G401 (cell line): ENCODE data around the gene CDH6. TPM values are rescaled to one million over a fixed set of nuclear protein-coding genes. Genes with fewer than 3 reads are reported as not detected.

Experiments
- DNase-seq: peaks from one replicate; pipeline ENCODE4 v3.0.0-alpha.2; 2015; ENCODE audit warnings: low spot score
- in situ Hi-C: cut with HindIII; loops from 2 replicates; pipeline ENCODE4 v1.10.0; 2016; ENCODE audit warnings: low sequenced_read_pairs, mixed read lengths
- total RNA-seq: library from RNA; depleted of rRNA; stranded (reverse); fragments of >200 nt; shearing (Covaris generic); gene quantifications from 2 replicates; pipeline ENCODE4 v1.2.3, GENCODE V29; 2014; rRNA removed

The CDH6 gene
- 0.43 and 0.58 TPM in 2 replicates for total RNA-seq

GRCh38 chr5:31193591-31194467, at the start of gene CDH6:
CDH6 (plus strand) TSS chr5:31193686; CDS start chr5:31267474, 73,788 bp downstream.
- in situ Hi-C loops, result no loop called here
- peak; percentile 42 for DNase-seq

GRCh38 chr5:31144364-31144763, 49.1 kb upstream of the CDH6 start:
- in situ Hi-C loops, result no loop called here
- no peak for DNase-seq

- in situ Hi-C loops, result no loop called here
These were observed 44.5 kb upstream of the CDH6 start for GRCh38 chr5:31148959-31149475.

GRCh38 chr5:31153521-31153920, 40.0 kb upstream of the CDH6 start:
- no peak for DNase-seq
- in situ Hi-C loops, result no loop called here

More at GRCh38 chr5:31148959-31149475, 44.5 kb upstream of the CDH6 start:
- DNase-seq, result no peak

- no peak for DNase-seq
- in situ Hi-C loops, result no loop called here
These were observed 36.8 kb upstream of the CDH6 start for GRCh38 chr5:31156631-31157160.

- in situ Hi-C loops, result no loop called here
- no peak for DNase-seq
These were observed 35.8 kb upstream of the CDH6 start for GRCh38 chr5:31157720-31158119.

GRCh38 chr5:31158686-31159085, 34.8 kb upstream of the CDH6 start:
- in situ Hi-C loops, result no loop called here

GRCh38 chr5:31161781-31162181, 31.7 kb upstream of the CDH6 start:
- in situ Hi-C loops, result no loop called here
- DNase-seq, result no peak

More at GRCh38 chr5:31158686-31159085, 34.8 kb upstream of the CDH6 start:
- no peak for DNase-seq

- in situ Hi-C loops, result no loop called here
These were observed 27.8 kb upstream of the CDH6 start for GRCh38 chr5:31165729-31166128.

GRCh38 chr5:31169379-31169778, 24.1 kb upstream of the CDH6 start:
- DNase-seq, result no peak
- in situ Hi-C loops, result no loop called here

More at GRCh38 chr5:31165729-31166128, 27.8 kb upstream of the CDH6 start:
- no peak for DNase-seq

- in situ Hi-C loops, result no loop called here
- DNase-seq, result no peak
These were observed 20.6 kb upstream of the CDH6 start for GRCh38 chr5:31172881-31173280.

- DNase-seq, result no peak
- in situ Hi-C loops, result no loop called here
These were observed 19.9 kb upstream of the CDH6 start for GRCh38 chr5:31173614-31174013.

GRCh38 chr5:31181376-31181987, 12.0 kb upstream of the CDH6 start:
- DNase-seq, result peak; percentile 59
- in situ Hi-C loops, result no loop called here

- in situ Hi-C loops, result no loop called here
- peak; percentile 86 for DNase-seq
These were observed 11.3 kb upstream of the CDH6 start for GRCh38 chr5:31182136-31182535.

- in situ Hi-C loops, result no loop called here
- no peak for DNase-seq
These were observed 7.5 kb upstream of the CDH6 start for GRCh38 chr5:31185951-31186350.

GRCh38 chr5:31186672-31187267, 6.7 kb upstream of the CDH6 start:
- in situ Hi-C loops, result no loop called here
- peak; percentile 57 for DNase-seq

GRCh38 chr5:31187591-31187990, 5.9 kb upstream of the CDH6 start:
- in situ Hi-C loops, result no loop called here
- no peak for DNase-seq

- in situ Hi-C loops, result no loop called here
- no peak for DNase-seq
These were observed 1.0 kb upstream of the CDH6 start for GRCh38 chr5:31192442-31192841.

GRCh38 chr5:31193116-31193515, 370 bp upstream of the CDH6 start:
- DNase-seq, result no peak
- in situ Hi-C loops, result no loop called here

- peak; percentile 12 for DNase-seq
- in situ Hi-C loops, result no loop called here
These were observed 955 bp downstream of the CDH6 start for GRCh38 chr5:31194468-31194813.
